GM06990 (cell line): ENCODE measurements around the gene NEDD4L.
"Not testable (repeated sequence)": the region's sequence is repeated elsewhere in the genome, so short reads cannot be mapped to it uniquely, and the experiment has no call there.

Source experiments
- DNase-seq: peaks from one replicate; pipeline ENCODE4 v3.0.0-alpha.2; 2011; ENCODE audit not compliant: insufficient read length; ENCODE audit errors: extremely low read depth
- H3K27me3 ChIP-seq: replicated peaks from 2 replicates; pipeline ENCODE4 v1.6.0; 2011; ENCODE audit warnings: low read length; ENCODE audit not compliant: control insufficient read depth, insufficient read depth
- H3K36me3 ChIP-seq: 2 replicates; pipeline ENCODE4 v1.5.1; 2011; ENCODE audit warnings: low read length; ENCODE audit not compliant: control insufficient read depth, insufficient read depth
- H3K4me3 ChIP-seq: replicated peaks from 2 replicates; pipeline ENCODE4 v1.5.1; 2011; ENCODE audit warnings: low read depth, mild to moderate bottlenecking, control low read depth, low read length
- CTCF ChIP-seq: IDR thresholded peaks from 2 replicates; pipeline ENCODE4 v1.5.1; 2011; ENCODE audit warnings: low read length, control low read depth, mild to moderate bottlenecking, inconsistent platforms; ENCODE audit not compliant: insufficient read depth, poor library complexity, severe bottlenecking

The NEDD4L gene

DNA sequence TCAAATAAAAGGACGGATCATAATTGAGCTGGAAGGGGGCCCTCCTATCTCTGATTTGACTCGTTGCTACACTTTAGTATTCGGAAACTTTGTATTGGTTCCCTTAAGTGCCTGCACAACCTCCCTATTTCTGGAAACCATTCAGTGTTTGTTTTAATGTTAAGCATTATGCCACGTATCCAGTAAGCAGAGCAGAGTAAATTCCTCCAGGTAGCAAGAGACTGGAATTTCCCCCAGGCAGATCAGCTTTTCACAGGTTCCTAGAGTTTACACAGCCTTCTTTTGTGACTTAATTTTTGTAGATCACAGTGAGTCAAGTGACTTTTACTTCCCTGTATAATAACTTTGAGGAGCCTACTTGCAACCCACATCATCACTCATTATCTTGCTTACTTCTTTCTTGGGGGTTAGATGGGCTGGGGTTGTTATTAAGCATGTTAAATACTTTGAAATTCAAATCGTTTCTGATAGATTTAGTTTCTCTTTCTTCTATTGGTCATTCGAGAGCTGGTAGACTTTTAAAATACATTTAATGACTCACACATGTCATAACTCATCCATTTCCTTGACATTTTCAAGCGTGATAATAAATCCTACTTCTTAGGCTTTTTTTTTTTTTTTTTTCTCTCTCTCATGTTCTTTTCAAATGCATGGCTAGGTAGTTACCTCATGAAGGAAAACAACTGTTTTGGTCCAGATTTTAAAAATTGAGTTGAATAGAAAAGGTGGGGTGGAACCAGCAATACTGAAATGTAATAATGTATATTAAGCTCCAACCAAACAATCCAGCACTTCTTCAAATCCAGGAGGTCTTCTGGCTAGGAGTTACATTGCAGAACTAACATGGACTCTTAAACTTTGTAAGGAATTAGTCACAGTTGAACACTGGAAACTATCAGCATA, 219.3 kb downstream of the NEDD4L start:
- TF ChIP-seq CTCF, result no peak
- Histone ChIP-seq H3K27me3 (no peaks in the 10 kb centered on the region), H3K36me3 (no peaks in the 10 kb centered on the region), H3K4me3 (no peak overlapping the region)
- no peak for DNase-seq

GRCh38 chr18:58264075-58264474, 220.0 kb downstream of the NEDD4L start:
- DNase-seq, result no peak
- Histone ChIP-seq H3K36me3 (no peaks in the 10 kb centered on the region), H3K27me3 (no peaks in the 10 kb centered on the region), H3K4me3 (no peak overlapping the region)
- TF ChIP-seq CTCF, result no peak

- no peak overlapping the region for H3K4me3 ChIP-seq
- H3K27me3 ChIP-seq, result no peaks in the 10 kb centered on the region
- TF ChIP-seq CTCF, result no peak
- no peaks in the 10 kb centered on the region for H3K36me3 ChIP-seq
- no peak for DNase-seq
Measured at GRCh38 chr18:58264840-58265239, 220.8 kb downstream of the NEDD4L start.

- DNase-seq, H3K4me3 ChIP-seq, H3K27me3 ChIP-seq, H3K36me3 ChIP-seq: not testable (repeated sequence)
Measured at GRCh38 chr18:58265489-58265888, 221.5 kb downstream of the NEDD4L start.

GRCh38 chr18:58266291-58266690, 222.3 kb downstream of the NEDD4L start:
- no peaks in the 10 kb centered on the region for H3K27me3 ChIP-seq
- no peaks in the 10 kb centered on the region for H3K36me3 ChIP-seq
- no peak overlapping the region for H3K4me3 ChIP-seq
- TF ChIP-seq CTCF, result no peak
- no peak for DNase-seq

GRCh38 chr18:58267493-58267892, 223.5 kb downstream of the NEDD4L start:
- no peaks in the 10 kb centered on the region for H3K27me3 ChIP-seq
- DNase-seq, result no peak
- no peaks in the 10 kb centered on the region for H3K36me3 ChIP-seq
- no peak overlapping the region for H3K4me3 ChIP-seq
- TF ChIP-seq CTCF, result no peak
